Muscle layer of colon (tissue), 2 donors: ENCODE data around the gene DACT1.

ENCODE experiments used
- H3K27ac ChIP-seq: one replicate; pipeline ENCODE4 v1.7.0; 2013; ENCODE audit warnings: low read depth, mild to moderate bottlenecking, low read length, moderate library complexity
- H3K27me3 ChIP-seq, 2 donors: one replicate each; pipeline ENCODE4 v1.7.0; 2013; ENCODE audit warnings: low read length in 2 of 2, mild to moderate bottlenecking in 2 of 2; ENCODE audit not compliant: insufficient read depth in 2 of 2, control insufficient read depth in 1 of 2
- H3K36me3 ChIP-seq: one replicate; pipeline ENCODE4 v1.7.0; 2013; ENCODE audit warnings: mild to moderate bottlenecking, low read length; ENCODE audit not compliant: insufficient read depth
- H3K4me1 ChIP-seq: one replicate; pipeline ENCODE4 v1.7.0; 2013; ENCODE audit warnings: mild to moderate bottlenecking, low read length; ENCODE audit not compliant: insufficient read depth
- H3K4me3 ChIP-seq, 2 donors: one replicate each; pipeline ENCODE4 v1.7.0; 2013; ENCODE audit warnings: low read length in 2 of 2, low read depth in 1 of 2, mild to moderate bottlenecking in 1 of 2, moderate library complexity in 1 of 2
- H3K9ac ChIP-seq: one replicate; pipeline ENCODE4 v1.7.0; 2013; ENCODE audit warnings: low read length
- H3K9me3 ChIP-seq: one replicate; pipeline ENCODE4 v1.7.0; 2013; ENCODE audit warnings: mild to moderate bottlenecking, low read length
- donor health status: abdominal sarcoma.
- donor health status: Adenocarcinoma of cecum.

Gene DACT1

DNA sequence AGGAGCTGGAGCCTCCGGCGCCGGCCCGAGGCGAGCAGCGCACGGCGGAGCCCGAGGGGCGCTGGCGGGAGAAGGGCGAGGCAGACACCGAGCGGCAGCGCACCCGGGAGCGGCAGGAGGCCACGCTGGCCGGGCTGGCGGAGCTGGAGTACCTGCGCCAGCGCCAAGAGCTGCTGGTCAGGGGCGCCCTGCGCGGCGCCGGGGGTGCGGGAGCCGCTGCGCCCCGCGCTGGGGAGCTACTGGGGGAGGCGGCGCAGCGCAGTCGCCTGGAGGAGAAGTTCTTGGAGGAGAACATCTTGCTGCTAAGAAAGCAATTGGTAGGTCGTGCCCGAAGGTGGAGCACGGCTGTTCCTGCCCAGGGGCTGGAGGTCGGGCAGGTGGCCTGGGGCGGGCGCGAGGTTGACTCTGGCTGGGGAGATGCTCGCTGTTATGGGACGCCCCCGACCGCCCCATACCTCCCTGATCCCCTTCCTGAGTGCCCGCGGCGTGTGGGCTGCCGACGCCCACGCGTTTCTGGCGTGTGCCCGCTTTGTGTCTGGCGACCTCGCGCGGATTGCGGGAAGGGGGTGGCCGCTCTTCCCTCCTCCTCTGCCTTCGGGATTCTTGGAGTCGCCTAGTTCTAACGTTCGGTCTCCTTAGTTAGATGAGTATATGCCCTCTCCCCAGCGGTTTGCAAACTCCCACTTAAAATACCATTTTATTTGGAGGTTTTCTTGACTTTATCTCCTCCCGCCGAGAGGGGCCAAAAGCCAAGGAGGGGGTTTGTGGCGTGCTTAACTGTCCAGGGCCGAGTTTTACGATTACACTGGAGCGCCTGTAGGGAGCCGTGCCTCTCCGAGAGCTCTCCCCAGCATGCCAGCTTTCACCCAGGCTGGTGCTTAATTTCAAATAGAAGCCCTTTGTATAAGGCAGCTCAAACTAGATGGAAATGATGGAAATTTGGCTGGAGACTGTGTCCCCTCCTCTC, 752 bp downstream of the DACT1 start:
- Histone ChIP-seq H3K4me1 (peaks cover 15% of the 10 kb centered on the region), H3K4me3 (peak overlapping the region; percentile 67 to 70), H3K27me3 (no peaks in the 10 kb centered on the region), H3K9me3 (no peaks in the 10 kb centered on the region), H3K36me3 (peaks cover 24% of the 10 kb centered on the region), H3K27ac (peak overlapping the region; percentile 78), H3K9ac (peak overlapping the region; percentile 48)

DNA sequence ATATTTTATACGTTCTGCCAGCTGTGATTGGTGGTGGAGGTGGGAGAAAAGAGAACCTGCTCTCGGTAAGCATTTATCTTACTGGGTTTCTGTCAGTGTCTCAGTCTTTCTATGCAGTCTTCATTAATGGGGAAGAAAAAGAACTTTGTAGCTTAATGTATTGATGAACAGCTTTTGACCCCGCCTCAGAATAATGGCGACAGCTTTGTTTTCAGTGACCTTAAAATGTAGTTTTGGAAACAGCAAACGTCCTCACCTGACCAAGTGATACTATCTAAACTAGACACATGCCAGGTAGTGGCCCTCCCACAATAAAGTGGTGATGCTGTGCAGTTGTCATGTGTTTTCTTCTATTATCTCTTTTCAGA, 1.4 kb downstream of the DACT1 start:
- no peak overlapping the region for H3K27ac ChIP-seq

DNA sequence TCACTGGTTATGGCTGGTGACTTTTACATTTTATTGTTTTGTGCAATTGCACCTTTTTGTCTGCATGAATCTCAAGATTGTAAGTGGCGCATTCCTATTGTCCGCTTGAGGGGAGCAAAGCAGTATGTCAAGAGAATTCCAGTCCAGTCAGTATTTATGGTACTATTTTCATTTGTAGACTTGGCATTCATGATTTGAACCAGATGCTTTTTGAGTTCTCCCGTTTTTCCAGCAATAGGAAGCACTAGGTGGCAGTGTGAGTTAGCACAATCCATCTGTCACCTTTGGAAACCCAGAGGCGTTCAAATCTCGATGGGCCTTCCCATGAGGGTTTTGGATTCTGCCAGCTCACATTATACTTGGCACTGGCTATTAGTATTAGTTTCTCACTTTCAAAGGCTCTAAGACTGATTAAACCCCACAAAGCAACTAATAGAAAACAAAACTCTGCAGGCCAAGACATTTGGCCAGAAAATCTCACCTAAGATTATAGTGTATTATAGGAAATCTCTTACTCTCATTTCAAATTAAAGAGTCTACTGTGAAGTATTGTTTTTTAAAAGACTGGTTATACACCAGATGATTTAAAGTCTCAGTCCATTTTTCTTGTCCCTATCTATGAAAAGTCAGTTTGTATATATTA, 2.2 kb downstream of the DACT1 start:
- peak overlapping the region; percentile 0 to 70 for H3K4me3 ChIP-seq
- H3K27ac ChIP-seq = no peak overlapping the region
- no peaks in the 10 kb centered on the region for H3K27me3 ChIP-seq
- no peak overlapping the region for H3K9ac ChIP-seq
- H3K4me1 ChIP-seq = peaks cover 15% of the 10 kb centered on the region
- H3K36me3 ChIP-seq = peaks cover 28% of the 10 kb centered on the region
- H3K9me3 ChIP-seq = no peaks in the 10 kb centered on the region

More for the DNA sequence above, 1.4 kb downstream of the DACT1 start:
- H3K9me3 ChIP-seq = no peaks in the 10 kb centered on the region
- peak overlapping the region; percentile 48 for H3K9ac ChIP-seq
- no peaks in the 10 kb centered on the region for H3K27me3 ChIP-seq
- H3K36me3 ChIP-seq = peaks cover 26% of the 10 kb centered on the region
- peak overlapping the region in 1 of 2 donors; percentile 70 for H3K4me3 ChIP-seq
- peaks cover 15% of the 10 kb centered on the region for H3K4me1 ChIP-seq

DNA sequence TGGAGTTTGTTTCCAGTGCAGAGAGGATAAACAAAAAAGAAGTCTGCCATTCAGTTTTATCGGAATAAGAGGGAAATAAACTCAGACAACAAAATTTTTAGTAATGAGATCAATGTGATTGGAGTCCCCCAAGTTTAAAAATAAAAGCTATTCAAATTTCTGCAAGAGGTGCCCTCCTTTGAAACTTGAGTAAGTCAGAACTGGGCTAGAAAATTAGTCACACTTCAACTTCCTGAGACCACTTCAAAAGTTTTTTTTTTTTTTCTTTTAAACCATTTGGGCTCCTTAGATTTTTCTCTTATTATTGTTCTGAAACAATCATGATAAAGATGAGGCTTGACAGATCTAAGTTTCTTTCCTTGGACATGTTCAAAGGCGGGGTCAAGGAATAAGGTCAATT, 3.2 kb downstream of the DACT1 start:
- peaks cover 38% of the 10 kb centered on the region for H3K36me3 ChIP-seq
- no peak overlapping the region for H3K4me3 ChIP-seq

DNA sequence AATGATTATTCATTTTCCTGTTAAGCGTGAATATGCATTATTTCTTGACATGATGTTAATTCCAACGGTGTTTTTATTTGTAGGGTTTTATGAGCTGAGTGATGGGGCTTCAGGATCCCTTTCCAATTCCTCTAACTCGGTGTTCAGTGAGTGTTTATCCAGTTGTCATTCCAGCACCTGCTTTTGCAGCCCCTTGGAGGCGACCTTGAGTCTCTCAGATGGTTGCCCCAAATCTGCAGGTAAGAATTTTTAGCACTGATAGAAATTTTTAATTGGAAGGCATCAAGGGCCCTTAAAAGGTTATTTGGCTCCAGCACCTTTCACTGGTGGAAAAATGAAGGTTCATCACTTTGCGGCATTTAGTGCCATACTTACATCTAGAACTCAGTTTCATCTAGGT, 3.7 kb downstream of the DACT1 start:
- Histone ChIP-seq H3K9me3 (no peaks in the 10 kb centered on the region), H3K27ac (no peak overlapping the region), H3K4me1 (peaks cover 15% of the 10 kb centered on the region)

More for the DNA sequence above, 3.2 kb downstream of the DACT1 start:
- H3K9ac ChIP-seq = no peak overlapping the region
- no peaks in the 10 kb centered on the region for H3K27me3 ChIP-seq
- H3K4me1 ChIP-seq = peaks cover 15% of the 10 kb centered on the region
- no peak overlapping the region for H3K27ac ChIP-seq
- no peaks in the 10 kb centered on the region for H3K9me3 ChIP-seq

DNA sequence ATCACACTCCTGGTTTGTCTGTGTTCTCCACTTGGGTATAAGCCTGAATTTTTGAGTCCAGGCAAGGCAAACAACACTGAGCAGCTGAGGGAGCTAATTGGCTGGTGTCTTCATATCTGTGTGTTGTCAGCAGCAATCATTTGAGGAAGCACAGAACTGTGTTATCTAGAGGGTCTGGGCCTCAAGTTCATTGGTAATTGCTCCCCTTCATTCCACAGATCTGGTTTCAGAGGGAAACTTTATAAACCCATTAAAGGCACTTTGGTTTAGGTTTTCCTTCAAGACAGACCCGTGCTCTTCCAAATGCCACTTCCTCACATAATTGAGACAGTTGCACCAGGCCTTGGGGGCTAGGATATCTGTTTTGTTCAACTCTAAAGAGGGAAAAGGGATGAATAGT, 5.6 kb downstream of the DACT1 start:
- Histone ChIP-seq H3K4me1 (peaks cover 15% of the 10 kb centered on the region), H3K4me3 (no peak overlapping the region), H3K9me3 (no peaks in the 10 kb centered on the region), H3K27ac (no peak overlapping the region), H3K27me3 (no peaks in the 10 kb centered on the region), H3K9ac (no peak overlapping the region), H3K36me3 (peaks cover 44% of the 10 kb centered on the region)

More for the DNA sequence above, 3.7 kb downstream of the DACT1 start:
- H3K27me3 ChIP-seq = no peaks in the 10 kb centered on the region
- H3K36me3 ChIP-seq = peaks cover 39% of the 10 kb centered on the region
- H3K4me3 ChIP-seq = no peak overlapping the region
- H3K9ac ChIP-seq = no peak overlapping the region

DNA sequence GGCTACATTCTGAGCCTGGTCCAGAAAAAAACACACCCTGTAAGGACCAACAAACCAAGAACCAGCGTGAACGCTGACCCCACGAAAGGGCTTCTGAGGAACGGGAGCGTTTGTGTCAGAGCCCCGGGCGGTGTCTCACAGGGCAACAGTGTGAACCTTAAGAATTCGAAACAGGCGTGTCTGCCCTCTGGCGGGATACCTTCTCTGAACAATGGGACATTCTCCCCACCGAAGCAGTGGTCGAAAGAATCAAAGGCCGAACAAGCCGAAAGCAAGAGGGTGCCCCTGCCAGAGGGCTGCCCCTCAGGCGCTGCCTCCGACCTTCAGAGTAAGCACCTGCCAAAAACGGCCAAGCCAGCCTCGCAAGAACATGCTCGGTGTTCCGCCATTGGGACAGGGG, 7.9 kb downstream of the DACT1 start:
- Histone ChIP-seq H3K4me1 (no peaks in the 10 kb centered on the region), H3K27ac (no peak overlapping the region), H3K9ac (no peak overlapping the region), H3K36me3 (peaks cover 44% of the 10 kb centered on the region), H3K27me3 (no peaks in the 10 kb centered on the region), H3K9me3 (no peaks in the 10 kb centered on the region), H3K4me3 (no peak overlapping the region)

DNA sequence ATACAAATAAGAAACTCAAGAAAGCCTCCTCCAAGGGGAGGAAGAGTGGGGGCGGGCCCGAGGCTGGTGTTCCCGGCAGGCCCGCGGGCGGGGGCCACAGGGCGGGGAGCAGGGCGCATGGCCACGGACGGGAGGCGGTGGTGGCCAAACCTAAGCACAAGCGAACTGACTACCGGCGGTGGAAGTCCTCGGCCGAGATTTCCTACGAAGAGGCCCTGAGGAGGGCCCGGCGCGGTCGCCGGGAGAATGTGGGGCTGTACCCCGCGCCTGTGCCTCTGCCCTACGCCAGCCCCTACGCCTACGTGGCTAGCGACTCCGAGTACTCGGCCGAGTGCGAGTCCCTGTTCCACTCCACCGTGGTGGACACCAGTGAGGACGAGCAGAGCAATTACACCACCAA, 8.7 kb downstream of the DACT1 start:
- no peak overlapping the region for H3K9ac ChIP-seq
- H3K27ac ChIP-seq = no peak overlapping the region
- H3K9me3 ChIP-seq = no peaks in the 10 kb centered on the region
- no peak overlapping the region for H3K4me3 ChIP-seq
- no peaks in the 10 kb centered on the region for H3K27me3 ChIP-seq
- peaks cover 37% of the 10 kb centered on the region for H3K36me3 ChIP-seq
- no peaks in the 10 kb centered on the region for H3K4me1 ChIP-seq

DNA sequence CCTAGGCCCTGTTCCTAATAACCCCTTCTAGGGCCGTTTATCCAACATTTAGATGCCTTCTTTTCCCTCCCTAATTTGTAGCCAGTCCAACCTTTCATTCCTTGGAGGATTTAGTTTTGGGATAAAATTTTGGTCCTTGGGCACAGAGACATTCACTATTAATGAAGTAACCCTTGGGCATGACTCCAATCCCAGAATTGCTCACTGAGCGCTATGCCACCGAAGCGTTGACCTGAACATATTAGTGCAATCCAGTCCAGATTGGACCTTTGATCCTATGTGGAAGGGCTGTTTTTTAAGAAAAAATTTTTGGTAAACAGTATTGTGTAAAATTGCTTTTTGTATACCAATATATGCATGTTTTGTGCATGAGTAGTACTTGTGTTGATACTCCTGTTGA, 10.0 kb downstream of the DACT1 start:
- H3K4me1 ChIP-seq = no peaks in the 10 kb centered on the region
- H3K4me3 ChIP-seq = no peak overlapping the region
- H3K9ac ChIP-seq = no peak overlapping the region
- peaks cover 27% of the 10 kb centered on the region for H3K36me3 ChIP-seq
- no peak overlapping the region for H3K27ac ChIP-seq
- H3K27me3 ChIP-seq = no peaks in the 10 kb centered on the region
- no peaks in the 10 kb centered on the region for H3K9me3 ChIP-seq

DNA sequence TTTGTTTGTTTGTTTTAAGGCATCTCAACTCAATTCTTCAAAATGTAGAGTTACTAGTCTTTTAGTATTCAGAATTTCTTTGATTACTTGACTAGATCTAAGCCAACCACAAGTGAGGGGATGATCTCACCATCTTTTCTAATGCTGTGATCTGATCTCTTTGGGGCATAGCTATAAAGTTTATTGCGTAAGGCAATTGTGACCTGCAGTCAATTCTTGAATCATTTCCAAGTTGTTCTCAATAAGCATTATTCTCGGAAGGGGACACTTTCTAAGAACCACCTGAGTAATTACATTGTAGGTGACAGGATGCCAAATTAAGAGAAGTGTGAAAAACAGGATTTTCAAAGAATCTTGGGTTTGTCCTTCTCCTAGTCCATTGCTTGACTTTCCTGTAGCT, 13.1 kb downstream of the DACT1 start:
- no peak overlapping the region for H3K27ac ChIP-seq

DNA sequence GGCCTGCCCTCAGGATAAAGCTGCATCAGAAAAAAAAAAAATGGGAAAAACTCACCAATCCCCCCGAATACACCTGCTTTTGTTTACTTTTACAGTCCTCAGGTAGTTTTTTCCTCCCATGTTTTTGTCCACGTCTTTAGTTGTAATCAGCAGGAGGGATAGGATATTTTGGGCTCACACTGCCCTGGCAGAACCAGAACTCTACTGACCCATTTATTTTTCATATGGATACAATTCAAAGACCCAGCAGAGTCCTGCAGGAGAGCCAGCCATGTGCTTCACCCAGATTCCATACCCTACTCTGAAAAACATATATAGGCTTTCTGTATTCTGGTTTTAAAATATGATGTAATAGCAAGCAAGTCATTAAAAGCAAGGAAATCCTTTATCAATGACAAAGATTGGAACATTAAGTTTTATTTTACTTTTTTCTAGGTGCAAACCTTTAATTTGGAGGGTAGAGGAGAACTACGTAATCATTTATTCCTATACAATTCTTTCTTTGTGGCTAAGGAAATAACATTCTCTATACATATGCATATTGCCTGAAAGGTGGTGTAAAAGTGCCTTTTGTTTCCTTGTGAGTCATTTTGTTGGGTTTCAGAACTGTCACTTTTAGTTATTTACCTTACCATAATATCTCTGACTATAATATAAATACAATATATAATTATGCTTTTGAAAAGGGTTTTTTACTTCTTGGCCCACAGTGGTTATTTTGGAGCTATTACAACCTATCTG, 19.1 kb downstream of the DACT1 start:
- Histone ChIP-seq H3K9me3 (no peaks in the 10 kb centered on the region), H3K27ac (no peak overlapping the region), H3K27me3 (no peaks in the 10 kb centered on the region), H3K36me3 (no peaks in the 10 kb centered on the region), H3K9ac (no peak overlapping the region), H3K4me3 (no peak overlapping the region), H3K4me1 (peaks cover under 1% of the 10 kb centered on the region)

More for the DNA sequence above, 13.1 kb downstream of the DACT1 start:
- H3K36me3 ChIP-seq = peaks cover 7% of the 10 kb centered on the region
- no peaks in the 10 kb centered on the region for H3K27me3 ChIP-seq
- no peaks in the 10 kb centered on the region for H3K4me1 ChIP-seq
- H3K9ac ChIP-seq = no peak overlapping the region
- H3K4me3 ChIP-seq = no peak overlapping the region
- no peaks in the 10 kb centered on the region for H3K9me3 ChIP-seq
